DND-41 (cell line): Measurements from ENCODE around the gene RABGGTA.

ENCODE experiments used
- CTCF ChIP-seq: IDR thresholded peaks from 2 replicates; pipeline ENCODE4 v1.5.1; 2012; ENCODE audit warnings: borderline replicate concordance, low read length, moderate library complexity, mild to moderate bottlenecking; ENCODE audit not compliant: poor library complexity, severe bottlenecking; ENCODE audit errors: extremely low read depth
- EZH2 ChIP-seq: IDR thresholded peaks from 3 replicates; pipeline ENCODE4 v1.6.1; 2012; ENCODE audit warnings: borderline replicate concordance, low read depth, mild to moderate bottlenecking, moderate library complexity, low read length, inconsistent platforms; ENCODE audit not compliant: severe bottlenecking

GRCh38 chr14:24293525-24293924 lies 22.1 kb upstream of the RABGGTA start:
- TF ChIP-seq CTCF (no peak), EZH2 (no peak)
